Measurements from ENCODE around the gene MT1B. TPM values are rescaled to one million over a fixed set of nuclear protein-coding genes. Genes with fewer than 3 reads are reported as not detected.

The MT1B gene
- total and polyA plus RNA-seq, 2 of the 13 experiments (the other 11 are each of a cell fraction or from before 2014, with no cell fraction given): 0.89 TPM; not detected in 1

- TF ChIP-seq AKNA (CRISPR knock-in tag; IDR thresholded peaks at IDR 0.05; ENCODE audit: borderline replicate concordance) (no peak), SIX4 (CRISPR knock-in tag; IDR thresholded peaks at IDR 0.05) (no peak), FOXA1 (IDR thresholded peaks at IDR 0.05) (no peak), FOXA1 (CRISPR knock-in tag; IDR thresholded peaks at IDR 0.05) (no peak), ZNF503 (CRISPR knock-in tag; IDR thresholded peaks at IDR 0.05) (peak; percentile 90), PHF8 (CRISPR knock-in tag; IDR thresholded peaks at IDR 0.05) (peak; percentile 77), ZNF331 (CRISPR knock-in tag; IDR thresholded peaks at IDR 0.05) (peak; percentile 51; the same call in 1 of the 2 replicates), TGIF2 (CRISPR knock-in tag; IDR thresholded peaks at IDR 0.05) (0 out of 2 replicates have a peak, but pooled peaks have one; percentile 20), ZNF484 (CRISPR knock-in tag; IDR thresholded peaks at IDR 0.05; ENCODE audit: borderline replicate concordance, low read depth) (no peak), ZNF609 (CRISPR knock-in tag; IDR thresholded peaks at IDR 0.05; ENCODE audit: borderline replicate concordance) (no peak), RXRB (CRISPR knock-in tag; IDR thresholded peaks at IDR 0.05; ENCODE audit: borderline replicate concordance) (no peak; the same call in 1 of the 2 replicates), ZNF773 (CRISPR knock-in tag; IDR thresholded peaks at IDR 0.05; ENCODE audit: borderline replicate concordance) (no peak; the same call in 1 of the 2 replicates), ZNF710 (CRISPR knock-in tag; IDR thresholded peaks at IDR 0.05; ENCODE audit: borderline replicate concordance) (peak; percentile 86)
Measured at GRCh38 chr16:56608043-56608875, 43.4 kb upstream of the MT1B start, which contains the start of gene MT2A (continued).
